ENCODE measurements around the gene IGSF21. TPM values are rescaled to one million over a fixed set of nuclear protein-coding genes. Genes with fewer than 3 reads are reported as not detected.

The IGSF21 gene
- total and polyA plus RNA-seq, 2 donors (not counting 1 experiment from before 2014, with no cell fraction given) = not detected

- ATAC-seq (ENCODE audit: low read depth) = no peak
- Histone ChIP-seq H3K9ac (ENCODE audit: low read length) (no peak overlapping the region), H3K4me1 (ENCODE audit: control insufficient read depth in 2 of 2, insufficient read depth in 2 of 2, low read length in 2 of 2) (no peaks in the 10 kb centered on the region), H3K36me3 (replicated peaks in 1 of 2; ENCODE audit: control extremely low read depth in 1 of 2, control insufficient read depth in 1 of 2, extremely low read depth in 1 of 2, insufficient read depth in 2 of 2, low read length in 1 of 2) (no peaks in the 10 kb centered on the region), H3K27ac (ENCODE audit: low read length in 2 of 2) (no peak overlapping the region), H3K4me3 (ENCODE audit: control extremely low read depth in 1 of 5, extremely low read depth in 1 of 5, insufficient read depth in 1 of 5, low read depth in 2 of 5, low read length in 4 of 5) (no peak overlapping the region), H3K9me3 (ENCODE audit: control extremely low read depth in 1 of 3, control insufficient read depth in 2 of 3, insufficient read depth in 1 of 3, low read length in 2 of 3) (peaks cover 0 to 4% (median 0%) of the 10 kb centered on the region in 3 donors), H4K20me1 (ENCODE audit: control insufficient read depth, insufficient read depth, low read length, poor library complexity, severe bottlenecking) (no peaks in the 10 kb centered on the region), H3K27me3 (replicated peaks in 1 of 4; ENCODE audit: control extremely low read depth in 1 of 4, control insufficient read depth in 3 of 4, insufficient read depth in 4 of 4, low read length in 3 of 4) (no peaks in the 10 kb centered on the region), H3K79me2 (ENCODE audit: control insufficient read depth, insufficient read depth, low read length) (no peaks in the 10 kb centered on the region), H3K4me2 (replicated peaks; ENCODE audit: low read depth, low read length, poor library complexity, severe bottlenecking) (no peak overlapping the region), H2AFZ (ENCODE audit: insufficient read depth, low read depth, low read length, poor library complexity, severe bottlenecking) (no peak overlapping the region)
- POLR2A ChIA-PET = no interaction called here
- H3K9me3 Mint-ChIP-seq (ENCODE audit: insufficient read depth) = no peaks in the 10 kb centered on the region
- no peak for DNase-seq
- WGBS (ENCODE audit: insufficient coverage) = 71% methylated on average over 1 of the region's 5 CpGs
- no peak for TF ChIP-seq EZH2 (IDR thresholded peaks at IDR 0.05; ENCODE audit: borderline replicate concordance, insufficient read depth, low read depth, low read length, poor library complexity, severe bottlenecking)
- TF ChIP-seq, protein P1, sequence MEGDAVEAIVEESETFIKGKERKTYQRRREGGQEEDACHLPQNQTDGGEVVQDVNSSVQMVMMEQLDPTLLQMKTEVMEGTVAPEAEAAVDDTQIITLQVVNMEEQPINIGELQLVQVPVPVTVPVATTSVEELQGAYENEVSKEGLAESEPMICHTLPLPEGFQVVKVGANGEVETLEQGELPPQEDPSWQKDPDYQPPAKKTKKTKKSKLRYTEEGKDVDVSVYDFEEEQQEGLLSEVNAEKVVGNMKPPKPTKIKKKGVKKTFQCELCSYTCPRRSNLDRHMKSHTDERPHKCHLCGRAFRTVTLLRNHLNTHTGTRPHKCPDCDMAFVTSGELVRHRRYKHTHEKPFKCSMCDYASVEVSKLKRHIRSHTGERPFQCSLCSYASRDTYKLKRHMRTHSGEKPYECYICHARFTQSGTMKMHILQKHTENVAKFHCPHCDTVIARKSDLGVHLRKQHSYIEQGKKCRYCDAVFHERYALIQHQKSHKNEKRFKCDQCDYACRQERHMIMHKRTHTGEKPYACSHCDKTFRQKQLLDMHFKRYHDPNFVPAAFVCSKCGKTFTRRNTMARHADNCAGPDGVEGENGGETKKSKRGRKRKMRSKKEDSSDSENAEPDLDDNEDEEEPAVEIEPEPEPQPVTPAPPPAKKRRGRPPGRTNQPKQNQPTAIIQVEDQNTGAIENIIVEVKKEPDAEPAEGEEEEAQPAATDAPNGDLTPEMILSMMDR (IDR thresholded peaks at IDR 0.05) = no peak
- CTCF ChIA-PET = no interaction called here
- H3K27me3 Mint-ChIP-seq = peaks cover 16% of the 10 kb centered on the region
- H3K4me3 Mint-ChIP-seq = no peak overlapping the region
- no peaks in the 10 kb centered on the region for H3K4me1 Mint-ChIP-seq
- H3K27ac Mint-ChIP-seq = no peak overlapping the region
- intact Hi-C loops (cut with micrococcal nuclease) = no loop called here
These were observed 19.0 kb downstream of the IGSF21 start for GRCh38 chr1:18126616-18127015.

DNA sequence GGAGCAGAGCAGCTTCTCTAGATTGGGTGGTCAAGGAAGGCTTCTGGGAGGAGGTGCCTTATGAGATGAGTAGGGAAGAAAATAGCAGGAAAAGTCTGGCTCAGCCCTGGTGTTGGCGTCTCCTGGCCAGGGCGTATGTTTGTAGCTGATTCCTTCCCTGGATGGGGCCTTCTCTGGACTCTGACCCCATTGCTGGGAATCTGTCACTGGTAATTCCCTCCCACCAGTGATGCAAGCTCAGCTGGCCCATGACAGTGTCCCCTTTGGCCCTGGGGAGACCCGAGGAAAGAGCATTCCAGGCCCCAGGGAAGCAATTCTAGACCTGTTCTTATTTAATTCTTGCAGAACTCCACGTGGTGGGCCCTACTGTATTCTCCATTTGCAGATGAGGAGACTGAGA lies 20.7 kb downstream of the IGSF21 start:
- Histone ChIP-seq H3K4me2 (replicated peaks; ENCODE audit: low read depth, low read length, poor library complexity, severe bottlenecking) (no peak overlapping the region), H3K9me3 (ENCODE audit: control extremely low read depth in 1 of 3, control insufficient read depth in 2 of 3, insufficient read depth in 1 of 3, low read length in 2 of 3) (peaks cover 0 to 4% (median 0%) of the 10 kb centered on the region in 3 donors), H3K27me3 (replicated peaks in 1 of 4; ENCODE audit: control extremely low read depth in 1 of 4, control insufficient read depth in 3 of 4, insufficient read depth in 4 of 4, low read length in 3 of 4) (no peaks in the 10 kb centered on the region), H3K9ac (ENCODE audit: low read length) (no peak overlapping the region), H3K36me3 (replicated peaks in 1 of 2; ENCODE audit: control extremely low read depth in 1 of 2, control insufficient read depth in 1 of 2, extremely low read depth in 1 of 2, insufficient read depth in 2 of 2, low read length in 1 of 2) (no peaks in the 10 kb centered on the region), H4K20me1 (ENCODE audit: control insufficient read depth, insufficient read depth, low read length, poor library complexity, severe bottlenecking) (no peaks in the 10 kb centered on the region), H3K27ac (ENCODE audit: low read length in 2 of 2) (no peak overlapping the region), H3K4me3 (ENCODE audit: control extremely low read depth in 1 of 5, extremely low read depth in 1 of 5, insufficient read depth in 1 of 5, low read depth in 2 of 5, low read length in 4 of 5) (no peak overlapping the region), H3K4me1 (ENCODE audit: control insufficient read depth in 2 of 2, insufficient read depth in 2 of 2, low read length in 2 of 2) (no peaks in the 10 kb centered on the region), H2AFZ (ENCODE audit: insufficient read depth, low read depth, low read length, poor library complexity, severe bottlenecking) (no peak overlapping the region), H3K79me2 (ENCODE audit: control insufficient read depth, insufficient read depth, low read length) (no peaks in the 10 kb centered on the region)
- H3K4me1 Mint-ChIP-seq = no peaks in the 10 kb centered on the region
- CTCF ChIA-PET = no interaction called here
- H3K4me3 Mint-ChIP-seq = no peak overlapping the region
- intact Hi-C loops (cut with micrococcal nuclease) = no loop called here
- WGBS (ENCODE audit: insufficient coverage) = 67% methylated on average over 3 of the region's 4 CpGs
- ATAC-seq (ENCODE audit: low read depth) (no peak), DNase-seq (no peak)
- POLR2A ChIA-PET = no interaction called here
- no peak for TF ChIP-seq EZH2 (IDR thresholded peaks at IDR 0.05; ENCODE audit: borderline replicate concordance, insufficient read depth, low read depth, low read length, poor library complexity, severe bottlenecking)
- H3K9me3 Mint-ChIP-seq (ENCODE audit: insufficient read depth) = no peaks in the 10 kb centered on the region
- H3K27me3 Mint-ChIP-seq = peaks cover 14% of the 10 kb centered on the region
- no peak overlapping the region for H3K27ac Mint-ChIP-seq
